K562 (cell line): ENCODE measurements around the gene MAML3. TPM values are rescaled to one million over a fixed set of nuclear protein-coding genes. Genes with fewer than 3 reads are reported as not detected.

ENCODE experiments used
- ATAC-seq: fragments of 200-7000 bp; cut with Tn5 transposase; 3 replicates; pipeline ENCODE4 v1.9.1; 2020; ENCODE audit warnings: moderate library complexity
- BruUV-seq: library from RNA; stranded (reverse); fragments of 400-500 nt; replicated peaks from 2 replicates; lab custom pipeline; 2021; lab: Mats Ljungman, UMichigan
- CTCF ChIA-PET: fragments of 300-600 bp; formaldehyde crosslinking; extraction: SDS; loops from one replicate; lab custom pipeline; 2021; ENCODE audit warnings: low intra/inter-chr PET ratio; lab: Yijun Ruan, JAX
- POLR2A ChIA-PET: fragments of 300-600, 350-650 bp; sonication (Branson Sonifier 250); formaldehyde crosslinking; extraction: SDS; loops from one replicate; lab custom pipeline; 2021; ENCODE audit warnings: antibody characterized with exemption, inconsistent platforms; lab: Yijun Ruan, JAX
- DNase-seq, 4 experiments: peaks; one replicate each; pipeline versions ENCODE4 v3.0.0 to v3.0.0-alpha.2; 2011 to 2018; ENCODE audit warnings: low spot score in 3 of 4, mixed read lengths in 3 of 4; ENCODE audit errors: extremely low read depth in 1 of 4
- FAIRE-seq: peaks from 2 replicates; lab custom pipeline; 2011; peaks lifted over from hg19 to GRCh38; lab: Jason Lieb, UNC
- H2AFZ ChIP-seq: 2 replicates; pipeline ENCODE4 v1.6.0; 2011; ENCODE audit warnings: low read depth, low read length, control low read depth, inconsistent platforms
- H3K27ac ChIP-seq: fragments of 200-600 bp; 3 replicates; pipeline ENCODE4 v1.8.0; 2011; ENCODE audit warnings: low read depth, mild to moderate bottlenecking, control low read depth, inconsistent platforms, low read length, moderate library complexity, mixed read lengths; ENCODE audit errors: extremely low read depth
- H3K27me3 ChIP-seq, 2 experiments: fragments of 300-600 bp in 1 of 2; 2 replicates in 1 of 2; 3 replicates in 1 of 2; pipeline versions ENCODE4 v1.6.0 to v1.8.0; 2011; ENCODE audit warnings: inconsistent platforms in 2 of 2, low read length in 2 of 2, mild to moderate bottlenecking in 1 of 2, mixed read lengths in 1 of 2, moderate library complexity in 1 of 2; ENCODE audit not compliant: control insufficient read depth in 2 of 2, insufficient read depth in 2 of 2
- H3K36me3 ChIP-seq: fragments of 300-600 bp; 3 replicates; pipeline ENCODE4 v1.8.0; 2011; ENCODE audit warnings: mild to moderate bottlenecking, low read length, inconsistent platforms; ENCODE audit not compliant: control insufficient read depth, insufficient read depth
- H3K4me1 ChIP-seq, 2 experiments: fragments of 200-600 bp in 1 of 2; replicated peaks in 1 of 2; 2 replicates in 1 of 2; 3 replicates in 1 of 2; pipeline versions ENCODE4 v1.5.1 to v1.8.0; 2011; ENCODE audit warnings: inconsistent platforms in 2 of 2, low read length in 2 of 2, mild to moderate bottlenecking in 1 of 2, mixed read lengths in 1 of 2, moderate library complexity in 1 of 2; ENCODE audit not compliant: control insufficient read depth in 2 of 2, insufficient read depth in 2 of 2
- H3K4me2 ChIP-seq: 2 replicates; pipeline ENCODE4 v1.6.1; 2011; ENCODE audit warnings: low read length, control low read depth, inconsistent platforms, mixed read lengths; ENCODE audit not compliant: insufficient read depth
- H3K4me3 ChIP-seq: fragments of 200-600 bp; sonication (generic), shearing (Covaris generic); 2 replicates; pipeline ENCODE4 v1.5.1; 2016; ENCODE audit warnings: control low read depth, inconsistent platforms
- H3K79me2 ChIP-seq: fragments of 200-600 bp; 3 replicates; pipeline ENCODE4 v1.8.0; 2011; ENCODE audit warnings: low read length, inconsistent platforms; ENCODE audit not compliant: control insufficient read depth, insufficient read depth
- H3K9ac ChIP-seq, 2 experiments: 2 replicates each; pipeline versions ENCODE4 v1.6.0 to v1.6.1; 2011; ENCODE audit warnings: low read depth in 2 of 2, low read length in 2 of 2, control low read depth in 1 of 2, inconsistent platforms in 1 of 2, mild to moderate bottlenecking in 1 of 2, mixed read lengths in 1 of 2; ENCODE audit not compliant: insufficient read depth in 1 of 2
- H3K9me1 ChIP-seq: one replicate; pipeline ENCODE4 v1.6.0; 2011; ENCODE audit warnings: inconsistent platforms, mild to moderate bottlenecking, low read length, moderate library complexity; ENCODE audit not compliant: control insufficient read depth, insufficient read depth
- H3K9me3 ChIP-seq: replicated peaks from 2 replicates; pipeline ENCODE4 v1.5.1; 2011; ENCODE audit warnings: low read depth, low read length, inconsistent platforms; ENCODE audit not compliant: control insufficient read depth, insufficient read depth
- H4K20me1 ChIP-seq: replicated peaks from 2 replicates; pipeline ENCODE4 v1.6.1; 2011; ENCODE audit warnings: low read length, inconsistent platforms, mixed read lengths; ENCODE audit not compliant: control insufficient read depth, insufficient read depth
- ZNF324 ChIP-seq: fragments of 250-450 bp; sonication (Bioruptor Pico); IDR thresholded peaks from 2 replicates; pipeline ENCODE4 v1.4.0; 2020; ENCODE audit warnings: mild to moderate bottlenecking
- ZNF778 ChIP-seq: fragments of 450-650 bp; formaldehyde crosslinking; IDR thresholded peaks from 2 replicates; pipeline ENCODE4 v1.4.0; 2020; ENCODE audit warnings: mild to moderate bottlenecking, moderate library complexity
- WGBS: fragments of 100-300 bp; shearing (Covaris generic); methylation state at CpG from one replicate; pipeline ENCODE4 v1.1.6; 2016; ENCODE audit warnings: low coverage, mixed read lengths; ENCODE audit not compliant: insufficient coverage; ENCODE audit errors: missing lambda C conversion rate; 5-methylcytosine and 5-hydroxymethylcytosine counted together
- in situ Hi-C: fragments of 300-500 bp; cut with MboI; formaldehyde crosslinking; loops from 4 replicates; pipeline ENCODE4 v1.15.0; 2018; ENCODE audit warnings: inconsistent platforms, mixed read lengths
- intact Hi-C: fragments of 100-400 bp; cut with micrococcal nuclease; formaldehyde crosslinking; loops from 2 replicates; pipeline ENCODE4 v1.14.2; 2022
- polyA plus RNA-seq, 8 experiments: library from polyadenylated mRNA; depleted of rRNA in 4 of 8; stranded (reverse) in 5 of 8; unstranded in 3 of 8; fragments of >200 nt; fragmentation: Nextera tagmentation in 2 of 8; fragmentation: Illumina TruSeq in 1 of 8; extraction: Ambion mirVana in 2 of 8; extraction: Trizol in 1 of 8; gene quantifications; 2 replicates each; pipeline versions ENCODE4 v1.2.1 to v1.2.3, GENCODE V29; 2011 to 2014; ENCODE audit warnings: inconsistent platforms in 1 of 8, missing spikeins in 1 of 8
- total RNA-seq, 7 experiments: library from RNA; depleted of rRNA in 6 of 7; stranded (reverse); fragments of >200 nt in 6 of 7; fragmentation: Illumina TruSeq in 2 of 7; extraction: Trizol in 2 of 7; gene quantifications; 2 replicates each; pipeline versions ENCODE4 v1.2.1 to v1.2.3, GENCODE V29; 2011 to 2021; ENCODE audit warnings: low replicate concordance in 1 of 7
- TF ChIP-seq, protein P1 (sequence below), 2 experiments: IDR thresholded peaks; 2 replicates each; pipeline ENCODE4 v1.6.1; 2011; ENCODE audit warnings: borderline replicate concordance in 1 of 2, control low read depth in 1 of 2, low read depth in 1 of 2, low read length in 1 of 2, mild to moderate bottlenecking in 1 of 2, mixed read lengths in 1 of 2, moderate library complexity in 1 of 2; ENCODE audit not compliant: insufficient read depth in 1 of 2, insufficient read length in 1 of 2, poor library complexity in 1 of 2, severe bottlenecking in 1 of 2; ENCODE audit errors: extremely low read depth in 1 of 2
- TF ChIP-seq, protein P2 (sequence below): fragments of 200-600 bp; sonication (generic); IDR thresholded peaks from one replicate; pipeline ENCODE4 v1.6.1; 2012; ENCODE audit warnings: mild to moderate bottlenecking, low read depth, low read length, inconsistent platforms
- TF ChIP-seq, protein P3 (sequence below): fragments of 250-450 bp; sonication (Bioruptor Pico); IDR thresholded peaks from 2 replicates; pipeline ENCODE4 v1.8.0; 2022; ENCODE audit warnings: moderate library complexity, mild to moderate bottlenecking, inconsistent platforms

Gene MAML3
- total and polyA plus RNA-seq, 9 of the 15 experiments (the other 6 are each of a cell fraction or from before 2014, with no cell fraction given), result 0.01 to 0.55 (median 0.25) TPM

DNA sequence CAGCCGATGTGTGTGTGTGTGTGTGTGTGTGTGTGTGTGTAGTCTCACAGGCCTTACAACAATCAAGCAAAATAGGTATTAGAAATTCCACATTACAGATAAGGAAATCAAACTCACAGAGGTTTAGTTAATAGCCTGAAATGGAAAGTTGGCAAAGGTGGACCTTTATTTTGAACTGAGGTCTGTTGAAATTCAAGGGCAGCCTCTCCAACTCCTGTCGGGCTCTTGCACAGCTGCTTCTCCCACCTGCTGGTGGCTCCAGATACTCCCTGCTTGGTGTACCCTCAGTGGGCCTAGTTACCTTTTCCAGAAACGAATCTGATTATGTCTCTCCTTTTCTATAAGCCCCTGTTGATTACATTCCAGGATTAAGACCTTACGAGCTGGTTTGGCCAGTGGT, 292.5 kb downstream of the MAML3 start:
- in situ Hi-C loops (no loop called here), intact Hi-C loops (no loop called here)
- no peak for TF ChIP-seq ZNF778 (CRISPR knock-in tag)
- TF ChIP-seq, protein P1, sequence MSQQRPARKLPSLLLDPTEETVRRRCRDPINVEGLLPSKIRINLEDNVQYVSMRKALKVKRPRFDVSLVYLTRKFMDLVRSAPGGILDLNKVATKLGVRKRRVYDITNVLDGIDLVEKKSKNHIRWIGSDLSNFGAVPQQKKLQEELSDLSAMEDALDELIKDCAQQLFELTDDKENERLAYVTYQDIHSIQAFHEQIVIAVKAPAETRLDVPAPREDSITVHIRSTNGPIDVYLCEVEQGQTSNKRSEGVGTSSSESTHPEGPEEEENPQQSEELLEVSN (IDR thresholded peaks at IDR 0.05; ENCODE audit: borderline replicate concordance in 1 of 2, extremely low read depth in 1 of 2, insufficient read depth in 1 of 2, insufficient read length in 1 of 2, low read depth in 1 of 2, low read length in 1 of 2, poor library complexity in 1 of 2, severe bottlenecking in 1 of 2), result no peak
- TF ChIP-seq, protein P2, sequence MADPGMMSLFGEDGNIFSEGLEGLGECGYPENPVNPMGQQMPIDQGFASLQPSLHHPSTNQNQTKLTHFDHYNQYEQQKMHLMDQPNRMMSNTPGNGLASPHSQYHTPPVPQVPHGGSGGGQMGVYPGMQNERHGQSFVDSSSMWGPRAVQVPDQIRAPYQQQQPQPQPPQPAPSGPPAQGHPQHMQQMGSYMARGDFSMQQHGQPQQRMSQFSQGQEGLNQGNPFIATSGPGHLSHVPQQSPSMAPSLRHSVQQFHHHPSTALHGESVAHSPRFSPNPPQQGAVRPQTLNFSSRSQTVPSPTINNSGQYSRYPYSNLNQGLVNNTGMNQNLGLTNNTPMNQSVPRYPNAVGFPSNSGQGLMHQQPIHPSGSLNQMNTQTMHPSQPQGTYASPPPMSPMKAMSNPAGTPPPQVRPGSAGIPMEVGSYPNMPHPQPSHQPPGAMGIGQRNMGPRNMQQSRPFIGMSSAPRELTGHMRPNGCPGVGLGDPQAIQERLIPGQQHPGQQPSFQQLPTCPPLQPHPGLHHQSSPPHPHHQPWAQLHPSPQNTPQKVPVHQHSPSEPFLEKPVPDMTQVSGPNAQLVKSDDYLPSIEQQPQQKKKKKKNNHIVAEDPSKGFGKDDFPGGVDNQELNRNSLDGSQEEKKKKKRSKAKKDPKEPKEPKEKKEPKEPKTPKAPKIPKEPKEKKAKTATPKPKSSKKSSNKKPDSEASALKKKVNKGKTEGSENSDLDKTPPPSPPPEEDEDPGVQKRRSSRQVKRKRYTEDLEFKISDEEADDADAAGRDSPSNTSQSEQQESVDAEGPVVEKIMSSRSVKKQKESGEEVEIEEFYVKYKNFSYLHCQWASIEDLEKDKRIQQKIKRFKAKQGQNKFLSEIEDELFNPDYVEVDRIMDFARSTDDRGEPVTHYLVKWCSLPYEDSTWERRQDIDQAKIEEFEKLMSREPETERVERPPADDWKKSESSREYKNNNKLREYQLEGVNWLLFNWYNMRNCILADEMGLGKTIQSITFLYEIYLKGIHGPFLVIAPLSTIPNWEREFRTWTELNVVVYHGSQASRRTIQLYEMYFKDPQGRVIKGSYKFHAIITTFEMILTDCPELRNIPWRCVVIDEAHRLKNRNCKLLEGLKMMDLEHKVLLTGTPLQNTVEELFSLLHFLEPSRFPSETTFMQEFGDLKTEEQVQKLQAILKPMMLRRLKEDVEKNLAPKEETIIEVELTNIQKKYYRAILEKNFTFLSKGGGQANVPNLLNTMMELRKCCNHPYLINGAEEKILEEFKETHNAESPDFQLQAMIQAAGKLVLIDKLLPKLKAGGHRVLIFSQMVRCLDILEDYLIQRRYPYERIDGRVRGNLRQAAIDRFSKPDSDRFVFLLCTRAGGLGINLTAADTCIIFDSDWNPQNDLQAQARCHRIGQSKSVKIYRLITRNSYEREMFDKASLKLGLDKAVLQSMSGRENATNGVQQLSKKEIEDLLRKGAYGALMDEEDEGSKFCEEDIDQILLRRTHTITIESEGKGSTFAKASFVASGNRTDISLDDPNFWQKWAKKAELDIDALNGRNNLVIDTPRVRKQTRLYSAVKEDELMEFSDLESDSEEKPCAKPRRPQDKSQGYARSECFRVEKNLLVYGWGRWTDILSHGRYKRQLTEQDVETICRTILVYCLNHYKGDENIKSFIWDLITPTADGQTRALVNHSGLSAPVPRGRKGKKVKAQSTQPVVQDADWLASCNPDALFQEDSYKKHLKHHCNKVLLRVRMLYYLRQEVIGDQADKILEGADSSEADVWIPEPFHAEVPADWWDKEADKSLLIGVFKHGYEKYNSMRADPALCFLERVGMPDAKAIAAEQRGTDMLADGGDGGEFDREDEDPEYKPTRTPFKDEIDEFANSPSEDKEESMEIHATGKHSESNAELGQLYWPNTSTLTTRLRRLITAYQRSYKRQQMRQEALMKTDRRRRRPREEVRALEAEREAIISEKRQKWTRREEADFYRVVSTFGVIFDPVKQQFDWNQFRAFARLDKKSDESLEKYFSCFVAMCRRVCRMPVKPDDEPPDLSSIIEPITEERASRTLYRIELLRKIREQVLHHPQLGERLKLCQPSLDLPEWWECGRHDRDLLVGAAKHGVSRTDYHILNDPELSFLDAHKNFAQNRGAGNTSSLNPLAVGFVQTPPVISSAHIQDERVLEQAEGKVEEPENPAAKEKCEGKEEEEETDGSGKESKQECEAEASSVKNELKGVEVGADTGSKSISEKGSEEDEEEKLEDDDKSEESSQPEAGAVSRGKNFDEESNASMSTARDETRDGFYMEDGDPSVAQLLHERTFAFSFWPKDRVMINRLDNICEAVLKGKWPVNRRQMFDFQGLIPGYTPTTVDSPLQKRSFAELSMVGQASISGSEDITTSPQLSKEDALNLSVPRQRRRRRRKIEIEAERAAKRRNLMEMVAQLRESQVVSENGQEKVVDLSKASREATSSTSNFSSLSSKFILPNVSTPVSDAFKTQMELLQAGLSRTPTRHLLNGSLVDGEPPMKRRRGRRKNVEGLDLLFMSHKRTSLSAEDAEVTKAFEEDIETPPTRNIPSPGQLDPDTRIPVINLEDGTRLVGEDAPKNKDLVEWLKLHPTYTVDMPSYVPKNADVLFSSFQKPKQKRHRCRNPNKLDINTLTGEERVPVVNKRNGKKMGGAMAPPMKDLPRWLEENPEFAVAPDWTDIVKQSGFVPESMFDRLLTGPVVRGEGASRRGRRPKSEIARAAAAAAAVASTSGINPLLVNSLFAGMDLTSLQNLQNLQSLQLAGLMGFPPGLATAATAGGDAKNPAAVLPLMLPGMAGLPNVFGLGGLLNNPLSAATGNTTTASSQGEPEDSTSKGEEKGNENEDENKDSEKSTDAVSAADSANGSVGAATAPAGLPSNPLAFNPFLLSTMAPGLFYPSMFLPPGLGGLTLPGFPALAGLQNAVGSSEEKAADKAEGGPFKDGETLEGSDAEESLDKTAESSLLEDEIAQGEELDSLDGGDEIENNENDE, result no peak
- TF ChIP-seq ZNF324 (CRISPR knock-in tag), result no peak
- TF ChIP-seq, protein P3, sequence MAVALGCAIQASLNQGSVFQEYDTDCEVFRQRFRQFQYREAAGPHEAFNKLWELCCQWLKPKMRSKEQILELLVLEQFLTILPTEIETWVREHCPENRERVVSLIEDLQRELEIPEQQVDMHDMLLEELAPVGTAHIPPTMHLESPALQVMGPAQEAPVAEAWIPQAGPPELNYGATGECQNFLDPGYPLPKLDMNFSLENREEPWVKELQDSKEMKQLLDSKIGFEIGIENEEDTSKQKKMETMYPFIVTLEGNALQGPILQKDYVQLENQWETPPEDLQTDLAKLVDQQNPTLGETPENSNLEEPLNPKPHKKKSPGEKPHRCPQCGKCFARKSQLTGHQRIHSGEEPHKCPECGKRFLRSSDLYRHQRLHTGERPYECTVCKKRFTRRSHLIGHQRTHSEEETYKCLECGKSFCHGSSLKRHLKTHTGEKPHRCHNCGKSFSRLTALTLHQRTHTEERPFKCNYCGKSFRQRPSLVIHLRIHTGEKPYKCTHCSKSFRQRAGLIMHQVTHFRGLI (CRISPR knock-in tag), result no peak
- DNase-seq (no peak), ATAC-seq (no peak), FAIRE-seq (no peak)
- CTCF ChIA-PET, result no interaction called here
- no peaks in the 10 kb centered on the region for H3K36me3 ChIP-seq
- H2AFZ ChIP-seq, result no peak overlapping the region
- no peaks in the 10 kb centered on the region for H3K9me1 ChIP-seq
- POLR2A ChIA-PET, result interaction anchor here (1.3 kb wide), 1 partner anchor 14 kb away, joined by 5 read pairs; no protein-coding TSS in a partner anchor
- H3K27ac ChIP-seq, result no peak overlapping the region
- no peak overlapping the region for H3K4me2 ChIP-seq
- no peaks in the 10 kb centered on the region for H3K79me2 ChIP-seq
- H3K9ac ChIP-seq, result no peak overlapping the region
- BruUV-seq, result no TSS peak
- H4K20me1 ChIP-seq, result no peaks in the 10 kb centered on the region
- H3K4me1 ChIP-seq, result peaks cover 0 to 4% of the 10 kb centered on the region in 2 experiments; a peak in 2 of 5 replicates
- H3K27me3 ChIP-seq, result peaks cover 6 to 20% of the 10 kb centered on the region in 2 experiments
- H3K4me3 ChIP-seq, result no peak overlapping the region
- no peaks in the 10 kb centered on the region for H3K9me3 ChIP-seq
- 1% methylated on average over 4 of the region's 4 CpGs for WGBS
